Bone marrow (tissue), 2 donors: Measurements from ENCODE around the gene ANTXR1.
"Not testable (repeated sequence)": the region's sequence is repeated elsewhere in the genome, so short reads cannot be mapped to it uniquely, and the experiment has no call there.

Experiments
- DNase-seq, 2 donors: peaks; one replicate each; lab custom pipeline; 2025; lab: John Stamatoyannopoulos, UW

ANTXR1 gene

DNA sequence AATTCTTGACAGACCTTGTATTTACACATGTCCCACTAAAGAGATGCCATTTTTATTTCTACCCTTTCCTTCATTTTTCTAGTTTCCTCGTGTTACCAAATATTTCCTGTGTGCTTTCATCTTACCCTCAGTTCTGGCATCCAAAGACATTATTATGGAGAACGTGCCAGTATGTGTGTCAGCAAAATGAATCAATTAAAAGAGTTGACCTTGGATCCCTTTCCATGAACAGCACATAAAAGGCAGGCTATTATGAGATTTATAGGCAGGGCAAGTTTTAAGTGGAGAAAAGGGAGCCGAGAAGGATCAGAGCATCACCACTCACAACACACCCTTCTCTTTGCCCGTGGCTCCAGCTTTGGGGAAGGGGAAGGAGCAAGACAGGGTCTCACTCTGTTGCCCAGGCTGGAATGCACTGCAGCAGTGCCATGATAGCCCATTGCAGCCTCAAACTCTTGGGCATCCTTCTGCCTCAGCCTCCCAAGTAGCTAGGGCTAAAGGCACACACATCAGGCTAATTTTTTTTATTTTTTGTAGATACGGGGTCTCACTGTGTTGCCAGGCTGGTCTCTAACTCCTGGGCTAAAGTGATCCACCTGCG, 224.2 kb downstream of the ANTXR1 start:
- DNase-seq = no peak

DNA sequence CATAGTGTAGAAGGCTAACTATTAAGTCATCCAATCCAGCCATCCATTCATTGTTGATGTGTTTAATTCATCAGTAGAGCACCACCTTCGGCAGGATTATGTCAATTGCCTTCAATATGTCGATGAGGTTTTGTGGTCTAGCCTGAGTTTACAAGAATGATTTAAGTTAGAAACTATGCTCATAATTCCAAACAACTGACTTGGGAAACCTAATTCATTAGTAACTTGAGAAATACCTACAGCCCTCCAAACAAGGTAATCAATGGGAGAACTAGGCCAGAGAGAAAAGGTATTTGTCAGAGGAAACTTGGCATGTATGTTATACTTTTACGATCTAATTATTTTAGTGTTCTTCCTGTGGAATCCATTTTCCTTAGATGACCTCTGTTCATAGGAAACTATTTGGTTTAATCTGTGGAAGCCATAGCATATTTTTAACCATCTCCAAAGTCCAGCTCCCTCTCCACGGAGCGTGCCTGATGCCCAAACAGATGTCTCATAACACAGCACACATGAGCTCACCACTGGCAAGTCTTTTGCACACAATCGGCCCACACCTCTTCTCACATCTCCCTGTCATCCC, 225.6 kb downstream of the ANTXR1 start:
- no peak for DNase-seq

DNA sequence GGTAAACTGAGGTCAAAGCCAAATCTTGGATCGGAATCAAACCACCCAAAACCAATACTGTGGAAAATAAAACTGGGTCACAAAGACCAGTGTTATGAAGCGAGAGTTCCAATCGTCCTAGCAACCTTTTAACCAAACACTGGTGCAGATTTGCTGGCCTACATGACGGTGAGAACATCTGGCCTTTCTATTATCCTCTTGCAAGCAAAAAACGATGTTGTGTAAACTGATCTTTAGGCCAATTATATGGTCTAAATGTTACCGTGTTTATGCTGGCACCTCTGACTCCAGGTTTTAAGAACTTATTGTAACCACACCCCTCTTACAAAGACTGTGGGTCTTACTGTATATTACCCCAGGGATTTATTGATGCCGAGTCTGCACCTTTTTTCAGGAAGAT, 228.1 kb downstream of the ANTXR1 start:
- DNase-seq = no peak

DNA sequence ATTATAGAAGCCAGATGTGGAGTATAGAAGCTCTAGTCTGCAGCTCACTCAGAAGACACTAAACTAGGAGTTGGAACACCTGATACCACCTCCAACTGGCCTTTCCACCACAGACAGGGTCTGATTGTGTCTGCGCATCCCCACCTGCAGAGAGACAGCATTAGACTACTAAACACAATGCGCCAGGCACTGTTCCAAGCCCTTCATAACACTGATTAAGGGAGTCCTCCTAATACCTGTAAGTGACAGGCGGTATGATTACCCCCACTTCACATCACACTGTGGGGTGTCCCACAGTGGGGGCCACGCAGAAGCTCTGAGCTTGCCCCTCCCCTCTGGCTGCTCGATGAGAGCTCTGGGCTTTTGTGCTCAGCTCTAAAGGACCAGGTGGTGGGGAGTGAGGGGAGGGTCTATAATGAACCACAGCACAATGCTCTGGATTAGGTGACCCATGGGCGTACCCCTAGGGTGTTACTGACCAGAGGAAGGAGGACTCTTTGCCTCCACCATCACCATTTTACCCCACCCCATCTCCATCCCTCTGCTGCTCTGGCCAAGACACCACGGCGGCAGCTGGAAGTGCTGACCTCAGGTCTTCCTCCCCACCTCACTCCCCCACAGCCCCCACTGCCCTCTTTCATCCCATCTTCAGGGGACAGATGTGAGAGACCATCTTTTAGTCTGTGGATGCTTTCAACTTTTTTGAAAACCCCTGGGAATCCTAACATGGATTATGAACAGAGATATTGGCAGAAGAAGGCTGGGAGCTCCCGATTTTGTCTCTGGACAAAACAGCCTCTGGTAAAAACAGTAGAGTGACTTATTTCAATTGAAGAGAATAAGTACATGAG, 228.9 kb downstream of the ANTXR1 start:
- DNase-seq = no peak

DNA sequence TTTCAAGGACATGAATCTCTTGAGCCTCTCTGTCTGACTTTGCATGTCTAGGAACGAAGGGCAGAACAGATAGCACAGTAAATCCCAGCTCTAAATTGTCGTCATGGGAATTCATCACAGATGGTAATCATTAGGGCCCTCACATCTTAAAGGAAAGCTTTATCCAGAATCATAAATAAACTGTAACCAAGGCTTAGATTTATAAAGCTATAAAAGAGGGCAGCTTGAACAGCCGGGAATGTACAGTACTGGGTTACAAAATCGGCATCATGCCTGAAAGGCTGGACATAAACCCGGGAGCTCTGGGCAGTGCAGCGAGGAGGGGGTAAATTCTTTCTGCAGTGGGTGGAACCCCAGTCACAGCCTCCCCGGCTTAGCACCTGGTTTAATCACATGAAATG, 229.7 kb downstream of the ANTXR1 start:
- no peak for DNase-seq

DNA sequence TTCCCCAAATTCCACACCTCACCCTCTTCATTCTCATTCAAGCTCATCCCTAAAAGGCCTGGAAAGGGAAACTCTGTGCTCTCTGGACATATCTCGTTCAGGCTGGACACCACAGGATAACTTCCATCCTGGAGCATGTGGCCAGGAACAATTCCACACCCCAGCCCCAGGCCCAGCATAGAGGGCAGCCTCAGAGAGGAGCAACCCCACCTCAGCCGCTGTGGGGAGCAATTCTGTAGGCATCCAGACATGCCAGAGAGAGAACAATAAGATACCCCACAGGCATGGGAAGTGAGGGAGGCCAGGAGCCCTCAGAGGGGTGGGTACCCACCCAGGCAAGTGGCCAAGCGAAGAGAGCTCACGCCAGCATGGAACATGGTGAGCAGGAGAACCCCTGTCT, 230.7 kb downstream of the ANTXR1 start:
- no peak for DNase-seq

DNA sequence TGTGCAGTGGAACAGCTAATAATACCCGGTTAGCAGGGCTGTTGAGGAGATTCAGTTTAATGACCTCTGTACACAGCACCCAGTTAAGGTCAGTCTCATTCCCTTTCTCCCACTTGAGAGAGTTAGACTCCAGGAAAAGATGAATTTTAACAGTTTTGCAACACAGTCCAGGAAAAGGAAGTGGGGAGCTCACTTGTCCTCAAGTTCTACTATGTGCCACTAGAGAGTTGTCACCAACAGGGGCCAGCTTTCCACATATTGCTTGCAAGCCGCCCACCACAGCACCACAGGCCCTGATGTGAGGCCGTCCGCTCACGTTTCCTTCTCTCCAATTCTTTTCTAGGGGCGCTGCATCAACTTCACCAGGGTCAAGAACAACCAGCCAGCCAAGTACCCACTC, 231.9 kb downstream of the ANTXR1 start:
- no peak for DNase-seq

DNA sequence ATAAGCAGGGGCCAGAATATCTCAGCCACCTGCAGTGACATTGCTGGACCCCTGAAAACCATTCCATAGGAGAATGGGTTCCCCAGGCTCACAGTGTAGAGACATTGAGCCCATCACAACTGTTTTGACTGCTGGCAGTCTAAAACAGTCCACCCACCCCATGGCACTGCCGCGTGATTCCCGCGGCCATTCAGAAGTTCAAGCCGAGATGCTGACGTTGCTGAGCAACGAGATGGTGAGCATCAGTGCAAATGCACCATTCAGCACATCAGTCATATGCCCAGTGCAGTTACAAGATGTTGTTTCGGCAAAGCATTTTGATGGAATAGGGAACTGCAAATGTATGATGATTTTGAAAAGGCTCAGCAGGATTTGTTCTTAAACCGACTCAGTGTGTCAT, 234.6 kb downstream of the ANTXR1 start:
- no peak for DNase-seq

DNA sequence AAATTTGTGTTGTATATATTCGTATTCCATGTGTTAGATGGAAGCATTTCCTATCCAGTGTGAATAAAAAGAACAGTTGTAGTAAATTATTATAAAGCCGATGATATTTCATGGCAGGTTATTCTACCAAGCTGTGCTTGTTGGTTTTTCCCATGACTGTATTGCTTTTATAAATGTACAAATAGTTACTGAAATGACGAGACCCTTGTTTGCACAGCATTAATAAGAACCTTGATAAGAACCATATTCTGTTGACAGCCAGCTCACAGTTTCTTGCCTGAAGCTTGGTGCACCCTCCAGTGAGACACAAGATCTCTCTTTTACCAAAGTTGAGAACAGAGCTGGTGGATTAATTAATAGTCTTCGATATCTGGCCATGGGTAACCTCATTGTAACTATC, 235.3 kb downstream of the ANTXR1 start:
- no peak for DNase-seq

DNA sequence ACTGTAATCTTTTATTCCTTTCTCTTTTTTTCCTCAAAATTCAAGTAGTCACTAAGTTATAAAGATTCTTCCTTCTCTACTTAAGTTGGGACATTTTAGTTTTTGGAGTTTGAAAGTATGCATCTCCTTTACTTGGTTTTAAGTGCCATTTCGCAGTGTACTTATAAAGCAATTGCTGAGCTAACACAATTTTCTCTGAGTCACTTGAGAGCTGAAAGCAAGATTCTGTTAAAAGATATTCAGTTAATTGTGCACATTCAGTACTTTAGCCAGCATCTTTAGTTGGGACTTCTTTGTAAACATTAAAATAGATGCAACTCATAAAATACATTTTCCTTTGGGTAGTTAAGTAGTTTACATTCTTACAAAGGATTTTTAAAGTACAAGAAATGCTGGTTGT, 238.0 kb downstream of the ANTXR1 start:
- DNase-seq = no peak

DNA sequence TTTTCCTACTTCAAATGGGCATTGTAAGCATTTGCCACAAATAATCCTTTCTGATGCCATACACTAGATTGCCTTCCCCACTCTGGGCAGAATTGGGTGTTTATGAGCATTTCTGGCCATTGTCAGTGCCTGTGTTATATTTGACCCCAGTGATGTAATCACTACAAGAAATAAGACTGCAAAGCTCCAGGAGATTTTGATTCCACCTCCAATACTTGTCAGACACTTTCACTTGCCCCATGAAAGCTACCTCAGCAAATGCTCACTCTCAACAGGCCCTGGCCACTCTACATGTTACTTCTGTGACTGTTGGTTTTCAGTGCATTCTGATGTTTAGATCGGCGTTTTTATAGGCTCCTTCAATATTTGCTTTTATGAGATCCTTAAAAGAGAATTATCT, 239.0 kb downstream of the ANTXR1 start:
- no peak for DNase-seq

DNA sequence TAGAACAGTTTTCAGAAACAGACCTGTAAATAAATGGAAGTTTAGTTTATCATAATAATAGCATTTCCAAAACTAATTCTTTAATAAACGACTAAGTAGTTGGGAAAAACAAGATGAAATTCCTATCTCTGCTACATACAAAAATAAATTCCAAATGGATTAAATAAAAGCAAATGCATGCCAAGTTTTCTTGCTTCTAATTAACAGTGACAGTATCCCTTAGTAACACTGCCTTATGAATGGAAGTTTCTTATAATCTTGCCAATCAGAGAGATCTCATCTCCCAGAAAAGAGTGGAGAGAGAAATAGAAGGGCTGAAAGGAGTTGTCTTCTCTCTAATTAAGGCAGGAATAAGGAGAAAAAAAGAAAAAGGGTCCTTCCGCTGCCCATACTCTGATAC, 240.1 kb downstream of the ANTXR1 start:
- DNase-seq = no peak

DNA sequence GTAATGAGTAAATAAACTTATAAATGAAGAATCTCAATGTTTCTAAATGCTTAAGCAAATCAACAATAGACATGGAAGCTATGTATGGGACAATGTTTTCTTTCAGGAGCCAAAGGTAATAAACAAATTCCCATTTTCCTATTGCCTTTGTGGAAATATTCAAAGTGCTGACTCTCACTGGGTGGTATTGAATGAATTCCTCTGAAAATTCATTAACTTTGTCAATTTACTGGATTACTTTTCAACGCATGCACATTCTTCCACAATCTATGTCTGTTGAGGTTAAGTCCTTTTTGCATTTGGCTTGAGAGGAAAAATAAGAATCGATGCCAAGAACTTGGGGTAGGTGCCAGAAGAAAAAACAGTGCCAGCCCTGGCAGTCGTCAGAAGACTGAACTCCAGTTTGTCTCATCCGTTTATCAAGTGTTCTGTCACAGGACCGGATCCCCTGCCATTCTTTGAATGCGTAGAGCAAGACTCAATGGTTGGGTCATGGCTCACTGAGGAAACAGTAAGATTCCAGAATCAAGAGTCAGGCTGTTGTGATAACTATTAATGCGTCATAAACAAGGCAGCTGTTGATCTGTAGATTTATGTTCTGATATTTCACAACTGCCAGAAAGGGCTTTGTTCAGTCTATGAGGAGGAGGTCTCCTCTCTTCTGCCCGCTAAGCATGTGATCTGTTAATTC, 240.8 kb downstream of the ANTXR1 start:
- DNase-seq = no peak

DNA sequence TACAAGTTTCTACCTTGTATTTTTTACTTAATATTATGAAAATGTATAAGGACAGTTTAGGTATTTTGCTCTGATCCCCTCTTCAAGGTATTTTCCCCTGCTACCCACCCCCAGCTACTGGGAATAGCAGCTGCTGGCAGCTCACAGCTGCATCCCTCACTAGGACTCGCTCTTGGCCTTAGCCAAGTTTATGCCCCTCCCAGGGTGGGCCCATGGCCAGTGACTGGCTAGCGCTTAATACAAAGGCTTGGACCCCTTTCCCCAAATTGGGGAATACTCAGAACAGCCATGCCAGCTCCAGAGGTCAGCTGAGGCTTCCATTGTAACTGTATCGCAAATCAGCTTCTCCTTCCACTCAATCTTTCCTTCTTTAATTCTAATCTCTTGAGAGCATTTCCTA, 242.8 kb downstream of the ANTXR1 start:
- no peak for DNase-seq

DNA sequence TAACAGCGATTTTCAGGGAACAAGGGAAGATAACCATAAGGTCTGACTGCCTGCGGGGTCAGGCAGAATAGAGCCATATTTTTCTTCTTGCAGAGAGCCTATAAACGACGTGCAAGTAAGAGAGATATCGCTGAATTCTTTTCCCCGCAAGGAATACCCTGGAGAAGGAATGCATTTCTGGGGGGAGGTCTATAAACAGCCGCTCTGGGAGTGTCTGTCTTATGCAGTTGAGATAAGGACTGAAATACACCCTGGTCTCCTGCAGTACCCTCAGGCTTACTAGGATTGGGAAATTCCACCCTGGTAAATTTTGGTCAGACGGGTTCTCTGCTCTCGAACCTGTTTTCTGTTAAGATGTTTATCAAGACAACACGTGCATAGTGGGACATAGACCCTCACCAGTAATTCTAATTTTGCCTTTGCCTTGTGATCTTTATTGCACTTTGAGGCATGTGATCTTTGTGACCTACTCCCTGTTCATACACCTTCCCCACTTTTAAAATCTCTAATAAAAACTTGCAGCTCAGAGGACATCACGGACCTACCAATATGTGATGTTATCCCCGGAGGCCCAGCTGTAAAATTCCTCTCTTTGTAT, 247.1 kb downstream of the ANTXR1 start:
- not testable (repeated sequence) for DNase-seq

DNA sequence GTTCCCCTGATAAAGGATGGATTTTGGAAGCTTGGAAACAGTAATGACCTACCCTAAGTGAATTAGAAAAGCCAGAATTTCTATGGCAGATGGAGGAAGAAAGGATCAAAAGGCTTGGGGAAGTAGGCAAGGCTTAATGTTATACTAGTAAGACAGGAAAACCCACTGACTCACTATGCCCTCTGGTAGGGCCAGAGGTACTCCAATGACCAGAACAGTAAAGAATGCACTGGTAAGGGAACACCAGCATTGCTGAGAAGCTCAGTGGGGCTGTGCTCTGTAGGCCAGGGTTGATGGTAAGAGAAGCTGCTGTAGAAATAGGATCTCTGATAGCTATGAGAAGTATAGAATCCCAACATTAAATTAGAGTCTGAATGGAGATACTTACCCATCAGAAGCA, 247.7 kb downstream of the ANTXR1 start:
- DNase-seq = no peak

DNA sequence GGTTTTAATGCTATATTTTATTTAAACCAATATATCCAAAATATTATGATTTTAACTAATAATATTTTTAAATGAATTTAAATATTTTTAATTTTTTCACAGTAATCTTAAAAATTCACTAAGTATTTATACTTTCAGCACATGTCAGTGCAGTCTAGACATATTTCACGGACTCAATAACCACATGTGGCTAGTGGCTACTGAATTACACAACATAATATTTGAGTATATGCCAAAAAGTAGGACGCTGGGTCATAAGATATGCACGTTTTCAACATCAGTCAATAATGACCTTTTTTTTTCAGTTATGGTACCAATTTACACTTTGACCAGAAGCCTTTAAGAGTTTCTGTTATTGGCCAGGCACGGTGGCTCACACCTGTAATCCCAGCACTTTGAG, 256.4 kb downstream of the ANTXR1 start:
- no peak for DNase-seq

DNA sequence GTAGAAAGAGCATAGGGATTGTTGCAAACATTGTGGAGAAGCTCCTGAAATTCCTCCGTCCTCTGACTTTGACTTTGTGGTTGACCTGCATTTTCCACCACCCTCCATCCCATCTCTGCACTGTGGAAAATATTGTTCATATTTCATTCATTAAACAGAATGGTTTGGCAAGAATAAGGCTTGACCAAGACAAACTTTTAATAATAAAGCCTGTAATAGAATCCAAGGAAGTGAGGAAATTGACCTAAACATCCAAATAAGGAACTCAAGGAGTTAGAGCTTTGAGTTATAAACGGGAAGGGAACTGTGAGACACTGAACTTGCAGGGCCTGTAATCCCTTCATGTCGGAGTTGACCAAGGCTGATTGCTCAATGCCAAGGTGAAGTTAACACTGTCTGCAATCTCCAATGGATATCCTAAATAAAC, 258.9 kb downstream of the ANTXR1 start:
- DNase-seq = no peak

DNA sequence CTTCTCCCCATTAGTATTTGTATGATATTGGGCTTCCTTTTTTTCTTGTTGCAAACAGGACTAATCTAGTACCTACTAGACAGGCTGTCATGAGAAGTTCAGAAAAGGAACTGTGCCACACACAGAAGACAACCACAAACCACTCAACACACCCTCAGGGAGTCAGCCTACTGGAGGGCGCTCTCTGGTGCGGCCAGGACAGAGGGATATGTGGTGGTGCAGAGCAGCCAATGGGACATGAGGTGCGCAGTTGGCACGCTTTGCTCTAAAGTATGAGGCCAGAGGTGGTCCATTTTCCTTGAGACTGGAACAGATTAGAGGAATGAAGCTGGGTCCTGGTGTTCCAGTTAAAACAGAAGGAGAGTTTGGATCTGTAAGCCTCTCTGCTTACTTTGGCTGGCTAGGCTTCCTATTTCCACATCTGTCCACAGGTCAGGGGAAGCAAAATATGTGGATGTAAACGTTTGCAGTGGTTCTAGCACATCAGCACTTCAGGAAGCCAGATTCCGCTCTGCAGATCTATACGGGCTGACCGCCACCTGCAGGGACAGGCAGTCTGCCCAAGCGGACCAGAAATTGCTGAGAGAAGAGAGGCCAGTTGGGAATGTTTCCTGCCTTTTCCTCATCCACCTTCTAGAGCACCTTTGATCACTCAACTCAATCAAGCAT, 260.0 kb downstream of the ANTXR1 start:
- no peak for DNase-seq

DNA sequence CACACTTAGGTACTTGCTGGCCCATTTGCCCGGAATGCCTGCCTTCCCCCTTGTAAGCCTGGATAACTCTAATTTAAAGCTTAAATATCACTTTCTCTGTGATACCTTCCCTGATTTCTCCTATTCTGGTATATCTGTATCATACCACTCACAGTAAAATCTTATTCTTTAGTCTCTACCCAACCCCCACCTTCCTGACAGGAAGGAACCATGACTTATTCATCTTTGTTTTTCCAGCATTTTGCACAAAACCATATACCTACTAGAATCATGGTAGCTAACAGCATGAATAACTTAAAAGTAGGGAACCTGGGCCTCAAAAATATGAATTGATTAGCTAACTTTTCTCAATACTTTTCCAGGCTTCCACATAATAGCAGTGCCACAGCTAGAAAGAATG, 262.5 kb downstream of the ANTXR1 start:
- no peak for DNase-seq

DNA sequence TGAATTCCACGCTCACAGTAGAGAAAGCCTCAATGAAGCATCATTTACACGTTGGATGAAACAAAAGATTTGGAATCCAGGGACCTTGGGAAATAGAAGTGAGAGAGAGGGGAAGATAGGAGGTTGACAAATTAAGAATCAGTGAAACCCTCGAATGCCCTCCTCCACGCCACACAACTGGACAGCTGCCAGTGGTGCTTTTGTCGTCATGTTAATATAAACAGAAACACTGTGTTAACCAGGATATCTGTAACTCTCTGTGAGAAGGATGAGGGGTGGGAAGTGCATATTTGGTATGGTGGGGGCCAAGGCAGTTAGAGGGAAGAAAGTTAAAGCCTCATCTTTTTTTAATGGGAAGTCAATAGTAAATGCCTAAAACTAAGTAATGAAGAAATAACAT, 265.4 kb downstream of the ANTXR1 start:
- no peak for DNase-seq

DNA sequence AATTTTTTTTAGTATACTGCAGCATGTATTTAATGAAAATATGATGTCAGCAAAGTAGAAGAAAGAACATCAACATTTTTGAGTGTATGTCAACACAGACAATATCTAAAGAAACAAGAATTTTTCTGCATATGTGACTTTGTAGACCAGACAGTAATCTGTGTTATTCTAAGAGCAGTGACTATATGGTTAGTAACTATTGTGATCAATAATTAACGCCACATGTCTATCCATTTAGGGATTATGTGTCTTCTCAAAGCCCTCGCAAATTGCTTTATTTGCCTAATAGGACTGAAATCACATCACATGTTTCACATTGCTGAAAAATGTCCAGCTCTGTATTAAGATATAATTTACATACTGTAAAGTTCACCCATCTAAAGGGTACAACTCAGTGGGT, 266.2 kb downstream of the ANTXR1 start:
- DNase-seq = no peak
